Ectodermal cell (in vitro differentiated cells): ENCODE results near the gene PEAR1.

Source experiments
- H3K27ac ChIP-seq: 2 replicates; pipeline ENCODE4 v1.7.0; 2013; ENCODE audit warnings: mild to moderate bottlenecking, low read depth, low read length; ENCODE audit not compliant: insufficient read depth, poor library complexity, severe bottlenecking
- H3K27me3 ChIP-seq: 2 replicates; pipeline ENCODE4 v1.7.0; 2013; ENCODE audit warnings: mild to moderate bottlenecking, low read length; ENCODE audit not compliant: insufficient read depth, control insufficient read depth, poor library complexity, severe bottlenecking
- H3K36me3 ChIP-seq: one replicate; pipeline ENCODE4 v1.7.0; 2013; ENCODE audit warnings: low read length; ENCODE audit not compliant: control insufficient read depth, insufficient read depth
- H3K4me1 ChIP-seq: one replicate; pipeline ENCODE4 v1.7.0; 2013; ENCODE audit warnings: low read length; ENCODE audit not compliant: control insufficient read depth, insufficient read depth
- H3K4me3 ChIP-seq: 2 replicates; pipeline ENCODE4 v1.7.0; 2013; ENCODE audit warnings: low read depth, low read length, control low read depth; ENCODE audit not compliant: insufficient read depth
- H3K9me3 ChIP-seq: 2 replicates; pipeline ENCODE4 v1.7.0; 2013; ENCODE audit warnings: mild to moderate bottlenecking, low read length, moderate library complexity; ENCODE audit not compliant: control insufficient read depth
- WGBS, 2 experiments: methylation state at CpG; one replicate each; pipeline ENCODE4 v1.1.7; 2013; ENCODE audit warnings: missing lambda C conversion rate in 2 of 2; 5-methylcytosine and 5-hydroxymethylcytosine counted together

PEAR1 gene

DNA sequence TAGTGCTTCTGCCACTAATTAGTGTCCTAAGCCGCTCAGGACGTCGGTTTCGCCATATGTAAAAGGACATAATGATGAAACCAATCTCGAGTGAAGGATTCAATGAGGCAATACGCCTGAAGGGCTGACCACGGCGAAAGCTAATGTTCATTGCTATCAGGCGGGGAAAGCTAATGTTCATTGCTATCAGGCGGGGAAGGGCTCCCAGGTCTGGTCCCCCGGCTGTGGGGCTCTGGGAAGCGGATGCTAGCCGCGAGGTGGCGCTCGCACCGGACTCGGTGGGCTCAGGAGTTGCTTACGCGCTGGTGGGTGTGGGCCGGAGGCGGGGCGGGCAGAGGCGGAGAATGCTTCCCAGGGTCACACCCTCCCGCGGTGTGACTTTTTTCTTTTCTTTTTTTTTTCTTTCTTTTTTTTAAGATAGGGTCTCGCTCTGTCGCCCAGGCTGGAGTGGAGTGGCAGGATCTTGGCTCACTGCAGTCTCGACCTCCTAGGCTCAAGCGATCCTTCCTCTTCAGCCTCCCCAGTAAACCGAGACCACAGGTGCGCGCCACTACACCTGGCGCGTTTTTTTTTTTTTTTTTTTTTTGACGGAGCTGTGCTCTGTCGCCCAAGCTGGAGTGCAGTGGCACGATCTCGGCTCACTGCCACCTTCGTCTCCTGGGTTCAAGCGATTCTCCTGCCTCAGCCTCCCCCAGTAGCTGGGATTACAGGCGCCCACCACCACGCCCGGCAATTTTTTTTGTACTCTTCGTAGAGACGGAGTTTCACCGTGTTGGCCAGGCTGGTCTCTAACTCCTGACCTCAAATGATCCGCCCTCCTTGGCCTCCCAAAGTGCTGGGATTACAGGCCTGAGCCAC, 1.1 kb upstream of the PEAR1 start:
- WGBS, 2 experiments: 11 to 12% methylated on average over 48 of the region's 48 CpGs
- Histone ChIP-seq H3K4me3 (no peak overlapping the region), H3K27me3 (peaks cover 50% of the 10 kb centered on the region), H3K27ac (no peak overlapping the region), H3K4me1 (peaks cover 21% of the 10 kb centered on the region), H3K9me3 (no peaks in the 10 kb centered on the region), H3K36me3 (no peaks in the 10 kb centered on the region)

DNA sequence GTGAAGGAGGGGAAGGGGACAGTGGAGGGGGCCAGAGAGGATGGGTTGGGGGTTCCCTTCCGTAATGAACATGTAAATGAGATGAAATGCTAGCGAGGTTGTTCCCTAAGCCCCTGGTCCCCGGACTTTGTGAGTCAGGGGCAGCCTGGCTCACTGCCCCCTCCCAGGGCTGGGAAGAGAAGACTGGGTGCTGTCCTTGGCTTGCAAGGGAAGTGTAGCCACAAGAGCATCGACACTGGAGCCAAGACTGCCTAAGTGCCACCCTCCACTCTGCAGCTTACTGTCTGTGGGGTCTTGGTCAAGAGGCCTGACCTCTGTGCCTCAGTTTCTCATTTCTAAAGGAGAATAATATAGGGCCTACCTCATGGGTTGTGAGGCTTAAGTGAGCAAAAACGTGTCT, 483 bp downstream of the PEAR1 start:
- whole genome bisulfite sequencing, 2 experiments: 46 to 47% methylated on average over 5 of the region's 5 CpGs
- Histone ChIP-seq H3K27ac (no peak overlapping the region), H3K4me3 (peak overlapping the region; percentile 16), H3K4me1 (peaks cover 17% of the 10 kb centered on the region), H3K9me3 (no peaks in the 10 kb centered on the region), H3K36me3 (no peaks in the 10 kb centered on the region), H3K27me3 (peaks cover 50% of the 10 kb centered on the region)

DNA sequence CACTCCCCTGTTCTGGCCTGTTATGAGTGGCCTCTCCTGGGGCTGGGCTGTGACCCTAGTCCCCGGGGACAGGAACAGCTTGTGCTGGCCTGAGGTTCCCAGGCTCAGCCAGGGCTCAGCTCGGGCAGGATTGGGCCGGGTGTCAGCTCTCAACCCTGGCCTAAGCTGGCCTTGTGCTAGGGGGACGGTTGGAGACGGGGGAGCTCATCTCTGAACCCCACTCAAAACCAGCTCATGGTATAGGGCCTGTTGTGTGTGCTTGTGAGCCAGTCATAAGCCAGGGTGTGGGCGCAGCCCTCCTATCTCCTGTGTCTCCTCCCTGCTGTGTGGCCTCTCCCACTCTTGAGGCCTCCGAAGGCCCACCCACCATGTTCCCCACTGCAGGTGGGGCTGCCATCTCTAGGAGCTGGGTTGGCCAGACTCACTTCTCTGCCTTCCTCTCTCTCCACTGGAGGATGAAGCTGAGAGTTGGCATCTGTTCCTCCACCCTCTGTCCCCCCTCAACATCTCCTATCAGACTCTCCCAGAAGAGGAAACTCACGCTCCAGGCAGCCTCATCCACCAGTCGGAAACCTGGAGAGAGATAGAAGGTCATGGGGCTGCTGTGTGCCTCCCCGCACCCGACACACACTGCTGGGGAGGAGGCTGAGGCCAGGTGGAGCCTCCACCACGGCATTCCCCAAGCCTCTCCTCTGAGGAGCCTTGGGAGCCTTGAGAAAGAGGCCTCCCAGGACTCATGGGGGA, 1.4 kb downstream of the PEAR1 start:
- Histone ChIP-seq H3K36me3 (no peaks in the 10 kb centered on the region), H3K27ac (no peak overlapping the region), H3K27me3 (peaks cover 50% of the 10 kb centered on the region), H3K4me1 (peaks cover 17% of the 10 kb centered on the region), H3K9me3 (no peaks in the 10 kb centered on the region), H3K4me3 (no peak overlapping the region)
- WGBS, 2 experiments: 86 to 88% methylated on average over 12 of the region's 12 CpGs

DNA sequence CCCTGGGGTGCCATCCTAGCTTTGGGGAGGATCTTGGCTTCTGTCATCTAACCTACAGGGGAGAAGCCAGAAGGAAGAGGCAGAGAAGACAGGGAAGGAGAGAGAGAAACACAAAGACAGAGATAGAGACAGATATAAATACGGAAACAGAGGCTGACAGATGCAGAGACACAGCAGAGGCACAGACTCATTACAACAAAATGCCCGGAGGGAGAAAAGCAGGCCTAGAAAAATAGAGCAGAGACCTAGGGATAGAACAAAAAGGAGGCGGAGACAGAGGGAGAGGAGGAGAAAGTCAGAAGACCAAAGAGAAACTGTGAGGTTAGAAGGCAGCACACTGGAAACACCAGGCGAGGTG, 1.9 kb downstream of the PEAR1 start:
- H3K9me3 ChIP-seq: no peaks in the 10 kb centered on the region
- 85 to 86% methylated on average over 4 of the region's 4 CpGs for WGBS, 2 experiments
- H3K27me3 ChIP-seq: peaks cover 46% of the 10 kb centered on the region
- peaks cover 17% of the 10 kb centered on the region for H3K4me1 ChIP-seq
- no peak overlapping the region for H3K4me3 ChIP-seq
- no peaks in the 10 kb centered on the region for H3K36me3 ChIP-seq
- H3K27ac ChIP-seq: no peak overlapping the region

DNA sequence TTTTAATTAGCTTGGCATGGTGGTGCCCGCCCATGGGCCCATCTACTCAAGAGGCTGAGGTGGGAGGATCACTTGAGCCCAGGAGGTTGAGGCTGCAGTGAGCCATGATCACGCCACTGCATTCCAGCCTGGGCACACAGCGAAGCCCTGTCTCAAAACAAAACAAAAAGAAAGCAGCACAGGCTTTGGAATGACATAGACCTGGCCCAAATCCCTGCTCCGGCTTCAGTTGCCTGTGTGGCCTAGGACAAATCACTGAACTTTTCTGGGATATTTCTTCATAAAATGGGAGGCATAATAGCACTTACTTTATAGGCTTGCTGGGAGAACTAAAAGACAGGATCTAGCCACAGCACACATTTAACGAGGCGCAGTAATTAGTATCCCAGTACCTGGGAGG, 2.4 kb downstream of the PEAR1 start:
- peaks cover 17% of the 10 kb centered on the region for H3K4me1 ChIP-seq
- no peaks in the 10 kb centered on the region for H3K36me3 ChIP-seq
- whole genome bisulfite sequencing, 2 experiments: 94 to 97% methylated on average over 6 of the region's 6 CpGs
- H3K27ac ChIP-seq: no peak overlapping the region
- no peaks in the 10 kb centered on the region for H3K9me3 ChIP-seq
- H3K27me3 ChIP-seq: peaks cover 41% of the 10 kb centered on the region
- no peak overlapping the region for H3K4me3 ChIP-seq

DNA sequence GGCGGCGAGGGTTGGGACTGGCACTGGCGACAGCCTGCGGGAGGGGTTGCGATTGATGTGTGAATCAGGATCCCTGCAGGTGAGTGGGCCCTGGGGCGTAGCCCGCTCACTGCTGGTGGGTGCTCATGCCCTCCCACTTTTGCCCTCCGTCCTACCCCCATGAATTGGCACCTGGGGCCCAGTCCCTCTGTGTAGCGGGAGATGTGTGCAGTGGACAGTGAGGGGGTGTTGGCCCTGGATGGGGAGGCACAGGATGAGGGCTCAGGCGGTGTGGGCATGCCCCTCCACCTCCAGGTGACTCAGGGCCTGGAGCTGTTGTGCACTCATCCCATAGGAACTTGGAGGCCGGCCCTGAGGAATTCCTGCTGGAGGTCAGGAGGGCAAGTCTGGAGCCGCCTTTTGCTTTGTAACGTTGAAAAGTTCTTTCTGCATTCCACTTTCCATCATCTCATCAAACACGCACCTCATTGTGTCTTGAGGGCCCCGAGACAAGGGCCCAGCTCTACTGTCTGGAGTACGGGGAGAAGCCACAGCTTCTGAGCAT, 3.0 kb downstream of the PEAR1 start:
- Histone ChIP-seq H3K36me3 (no peaks in the 10 kb centered on the region), H3K4me3 (no peak overlapping the region), H3K9me3 (no peaks in the 10 kb centered on the region), H3K4me1 (peaks cover 17% of the 10 kb centered on the region), H3K27ac (no peak overlapping the region), H3K27me3 (peaks cover 35% of the 10 kb centered on the region)
- WGBS, 2 experiments: 76% methylated on average over 16 of the region's 16 CpGs

DNA sequence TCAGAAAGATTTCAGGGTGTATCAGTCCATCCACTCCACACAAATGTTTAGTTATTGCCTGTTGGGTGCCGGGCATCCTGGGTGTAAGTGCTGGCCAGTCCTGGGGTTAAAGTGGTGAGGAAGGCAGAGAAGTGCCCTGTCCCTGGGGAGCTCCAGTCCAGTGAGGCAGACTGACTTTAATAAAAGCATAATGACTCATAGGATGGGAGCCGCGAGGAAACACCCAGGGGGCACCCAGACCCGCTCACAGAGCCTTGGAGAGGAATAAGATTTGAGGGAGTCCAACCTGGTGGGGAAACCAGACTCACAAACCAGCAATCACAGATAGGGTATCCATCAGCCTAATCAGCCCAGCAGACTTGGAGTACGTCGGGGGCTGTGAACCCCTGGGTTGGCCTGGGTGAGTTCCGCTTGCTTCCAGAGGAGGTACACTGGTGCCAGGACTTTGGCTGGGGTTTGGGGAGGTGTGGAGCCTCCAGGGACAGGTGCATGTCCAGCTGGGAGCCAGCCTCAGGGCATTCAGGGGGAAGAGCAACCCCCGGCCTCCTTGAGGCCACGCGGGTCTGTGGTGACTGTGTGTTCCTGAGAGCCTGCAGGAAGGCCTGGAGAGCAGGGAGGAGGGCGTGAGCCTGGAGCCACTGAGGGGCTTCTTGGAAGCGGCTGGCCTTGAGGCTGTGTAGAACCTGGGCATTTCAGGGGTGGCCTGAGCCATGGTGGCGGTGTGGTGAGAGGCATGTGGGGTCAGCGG, 3.7 kb downstream of the PEAR1 start:
- H3K9me3 ChIP-seq: no peaks in the 10 kb centered on the region
- H3K27ac ChIP-seq: no peak overlapping the region
- no peak overlapping the region for H3K4me3 ChIP-seq
- H3K4me1 ChIP-seq: peaks cover 17% of the 10 kb centered on the region
- no peaks in the 10 kb centered on the region for H3K36me3 ChIP-seq
- 83 to 84% methylated on average over 14 of the region's 14 CpGs for WGBS, 2 experiments
- H3K27me3 ChIP-seq: peaks cover 28% of the 10 kb centered on the region

DNA sequence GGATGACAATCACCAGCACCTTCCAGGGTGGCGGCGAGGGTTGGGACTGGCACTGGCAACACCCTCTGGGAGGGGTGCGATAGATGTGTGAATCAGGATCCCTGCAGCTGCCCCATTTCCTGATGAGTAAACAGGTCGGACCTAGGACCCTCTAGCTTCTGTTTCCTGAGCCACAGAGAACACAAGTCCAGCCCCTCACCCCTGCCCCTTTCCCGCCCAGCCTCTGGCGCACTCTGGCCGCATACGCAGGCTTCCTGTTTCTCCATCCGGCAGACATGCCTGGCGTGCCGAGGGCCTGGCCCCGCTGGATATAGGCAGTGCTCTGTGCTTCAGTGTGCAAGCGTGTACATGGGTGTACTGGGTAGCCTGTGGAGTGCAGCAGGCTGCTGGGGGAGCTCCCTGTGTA, 4.6 kb downstream of the PEAR1 start:
- Histone ChIP-seq H3K36me3 (no peaks in the 10 kb centered on the region), H3K4me3 (no peak overlapping the region), H3K27me3 (peaks cover 19% of the 10 kb centered on the region), H3K4me1 (peaks cover 17% of the 10 kb centered on the region), H3K27ac (no peak overlapping the region), H3K9me3 (no peaks in the 10 kb centered on the region)
- WGBS, 2 experiments: 75 to 76% methylated on average over 13 of the region's 13 CpGs

DNA sequence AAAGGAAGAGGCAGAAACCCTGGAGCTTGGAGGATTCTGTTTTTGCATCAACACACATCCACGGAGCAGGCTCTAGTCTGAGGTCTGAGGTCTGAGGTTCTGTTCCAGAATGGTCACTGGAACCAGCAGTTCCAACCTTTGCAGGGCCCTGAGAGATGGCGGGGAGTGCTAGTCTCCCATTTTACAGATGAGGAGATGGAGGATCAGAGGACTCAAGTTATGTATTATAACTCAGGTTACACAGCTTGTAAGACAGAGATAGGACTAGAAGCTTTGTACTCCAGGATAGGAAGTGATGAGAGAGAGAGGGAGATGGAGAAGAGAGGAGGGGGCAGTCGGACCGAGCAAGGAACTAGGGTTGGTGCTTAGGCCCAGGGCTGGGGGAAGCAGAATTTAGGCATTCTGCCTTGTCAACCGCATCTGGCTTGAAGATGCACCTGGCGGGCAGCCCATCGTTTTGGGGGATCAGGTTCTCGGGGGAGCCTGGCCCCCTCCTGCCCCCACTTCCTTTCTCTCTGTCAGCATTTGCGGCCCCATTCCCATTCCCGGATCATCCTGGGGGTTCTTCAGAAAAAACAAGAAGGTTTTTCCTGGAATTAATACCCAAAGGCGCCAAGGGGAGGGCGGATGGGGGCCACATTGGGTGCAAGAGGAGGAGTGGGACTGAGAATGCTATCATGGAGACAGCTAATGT, 5.6 kb downstream of the PEAR1 start:
- Histone ChIP-seq H3K4me1 (peaks cover 17% of the 10 kb centered on the region), H3K9me3 (no peaks in the 10 kb centered on the region), H3K36me3 (no peaks in the 10 kb centered on the region), H3K27me3 (peaks cover 9% of the 10 kb centered on the region), H3K27ac (no peak overlapping the region), H3K4me3 (no peak overlapping the region)
- WGBS, 2 experiments: 89 to 91% methylated on average over 12 of the region's 12 CpGs
